CD14-positive monocyte (primary cell): ENCODE results near the gene ZC3HAV1L. TPM values are rescaled to one million over a fixed set of nuclear protein-coding genes. Genes with fewer than 3 reads are reported as not detected.

Source experiments
- DNase-seq, 3 donors: peaks; one replicate each; pipeline ENCODE4 v3.0.0-alpha.2; 2011 to 2022
- H2AFZ ChIP-seq: 2 replicates; pipeline ENCODE4 v1.6.0; 2012; ENCODE audit warnings: mild to moderate bottlenecking, low read depth, low read length, inconsistent platforms; ENCODE audit not compliant: insufficient read depth, poor library complexity, severe bottlenecking
- H3K27ac ChIP-seq, 2 donors: 1 replicate in 1 of 2; 2 replicates in 1 of 2; pipeline ENCODE4 v1.5.1; 2012 to 2013; ENCODE audit warnings: low read length in 2 of 2, control low read depth in 1 of 2, inconsistent platforms in 1 of 2, low read depth in 1 of 2, mild to moderate bottlenecking in 1 of 2
- H3K27me3 ChIP-seq, 2 donors: one replicate each; pipeline versions ENCODE4 v1.6.0 to v1.6.1; 2011 to 2013; ENCODE audit warnings: low read length in 2 of 2; ENCODE audit not compliant: control insufficient read depth in 2 of 2, insufficient read depth in 2 of 2
- H3K36me3 ChIP-seq, 2 donors: replicated peaks in 1 of 2; 1 replicate in 1 of 2; 2 replicates in 1 of 2; pipeline versions ENCODE4 v1.5.1 to v1.6.1; 2012 to 2013; ENCODE audit warnings: low read length in 2 of 2, control low read depth in 1 of 2, inconsistent platforms in 1 of 2, mild to moderate bottlenecking in 1 of 2; ENCODE audit not compliant: insufficient read depth in 2 of 2, control insufficient read depth in 1 of 2
- H3K4me1 ChIP-seq, 2 donors: 1 replicate in 1 of 2; 2 replicates in 1 of 2; pipeline versions ENCODE4 v1.5.1 to v1.6.1; 2012 to 2013; ENCODE audit warnings: low read length in 2 of 2, control low read depth in 1 of 2, inconsistent platforms in 1 of 2, mild to moderate bottlenecking in 1 of 2, moderate library complexity in 1 of 2; ENCODE audit not compliant: insufficient read depth in 2 of 2, control insufficient read depth in 1 of 2
- H3K4me2 ChIP-seq: replicated peaks from 2 replicates; pipeline ENCODE3; 2012; ENCODE audit warnings: low read length, moderate library complexity, mild to moderate bottlenecking; ENCODE audit not compliant: poor library complexity, severe bottlenecking; ENCODE audit errors: extremely low read depth
- H3K4me3 ChIP-seq, 3 experiments: fragments of 200-600 bp in 1 of 3; sonication (generic) in 1 of 3; replicated peaks in 1 of 3; 1 replicate in 2 of 3; 2 replicates in 1 of 3; pipeline ENCODE4 v1.5.1; 2011 to 2013; ENCODE audit warnings: low read length in 3 of 3, mild to moderate bottlenecking in 3 of 3, control low read depth in 2 of 3, low read depth in 2 of 3, inconsistent platforms in 1 of 3, moderate library complexity in 1 of 3
- H3K79me2 ChIP-seq: 2 replicates; pipeline ENCODE4 v1.6.0; 2012; ENCODE audit warnings: mild to moderate bottlenecking, control low read depth, inconsistent platforms, low read length, moderate library complexity; ENCODE audit not compliant: insufficient read depth
- H3K9ac ChIP-seq: 2 replicates; pipeline ENCODE4 v1.6.0; 2017; ENCODE audit warnings: low read length, mild to moderate bottlenecking; ENCODE audit not compliant: insufficient read depth, poor library complexity, severe bottlenecking
- H3K9me3 ChIP-seq, 2 donors: replicated peaks in 1 of 2; 1 replicate in 1 of 2; 2 replicates in 1 of 2; pipeline versions ENCODE4 v1.5.1 to v1.6.1; 2012 to 2013; ENCODE audit warnings: low read length in 2 of 2, control low read depth in 1 of 2; ENCODE audit not compliant: control insufficient read depth in 1 of 2, insufficient read depth in 1 of 2
- H4K20me1 ChIP-seq: 2 replicates; pipeline ENCODE4 v1.6.0; 2012; ENCODE audit warnings: mild to moderate bottlenecking, low read length, control low read depth, moderate library complexity; ENCODE audit not compliant: insufficient read depth
- H3K27ac Mint-ChIP-seq, 7 donors: one replicate each; pipeline ENCODE4 v1.8.0; 2020; ENCODE audit warnings: mild to moderate bottlenecking in 7 of 7, mixed read lengths in 7 of 7, moderate library complexity in 6 of 7, inconsistent platforms in 2 of 7
- H3K27me3 Mint-ChIP-seq, 3 donors: one replicate each; pipeline ENCODE4 v1.8.0; 2021 to 2022; ENCODE audit warnings: low read depth in 3 of 3, mild to moderate bottlenecking in 3 of 3, mixed read lengths in 3 of 3, moderate library complexity in 3 of 3, inconsistent platforms in 1 of 3
- H3K36me3 Mint-ChIP-seq, 2 donors: one replicate each; pipeline ENCODE4 v1.8.0; 2020; ENCODE audit warnings: mixed read lengths in 2 of 2, inconsistent platforms in 1 of 2, mild to moderate bottlenecking in 1 of 2
- H3K4me1 Mint-ChIP-seq: one replicate; pipeline ENCODE4 v1.8.0; 2020; ENCODE audit warnings: mild to moderate bottlenecking, mixed read lengths
- H3K4me3 Mint-ChIP-seq, 2 donors: one replicate each; pipeline ENCODE4 v1.8.0; 2020; ENCODE audit warnings: mild to moderate bottlenecking in 2 of 2, mixed read lengths in 2 of 2, moderate library complexity in 1 of 2
- H3K9me3 Mint-ChIP-seq, 7 donors: one replicate each; pipeline ENCODE4 v1.8.0; 2020 to 2022; ENCODE audit warnings: mixed read lengths in 7 of 7, mild to moderate bottlenecking in 6 of 7, moderate library complexity in 6 of 7, inconsistent platforms in 2 of 7
- CTCF ChIP-seq: fragments of 200-600 bp; IDR thresholded peaks from one replicate; pipeline ENCODE4 v1.8.0; 2022; ENCODE audit warnings: antibody characterized with exemption, mild to moderate bottlenecking
- WGBS: methylation state at CpG from one replicate; pipeline ENCODE4 v1.1.5; 2013; ENCODE audit warnings: missing lambda C conversion rate; ENCODE audit not compliant: insufficient coverage; 5-methylcytosine and 5-hydroxymethylcytosine counted together
- intact Hi-C, 2 donors: fragments of 100-400 bp; cut with micrococcal nuclease; formaldehyde crosslinking; loops; one replicate each; pipeline versions ENCODE4 v1.15.0 to v1.15.1; 2023
- polyA plus RNA-seq, 3 donors: library from polyadenylated mRNA; depleted of rRNA in 1 of 3; unstranded in 2 of 3; stranded (reverse) in 1 of 3; fragments of 300-500 nt in 2 of 3; fragments of >200 nt in 1 of 3; fragmentation: Illumina TruSeq in 2 of 3; gene quantifications; 1 replicate in 2 of 3; 2 replicates in 1 of 3; pipeline ENCODE4 v1.2.3, GENCODE V29; 2012 to 2021

The ZC3HAV1L gene
- polyA plus RNA-seq, 3 donors, result 0.10 TPM; not detected in 2

- Mint-ChIP-seq H3K9me3 (no peaks in the 10 kb centered on the region), H3K4me3 (peak overlapping the region in 1 of 2 donors; percentile 62), H3K4me1 (peaks cover 17% of the 10 kb centered on the region), H3K27ac (peak overlapping the region; percentile 70 to 88 (median 83)), H3K36me3 (peaks cover 71 to 81% of the 10 kb centered on the region in 2 donors), H3K27me3 (peaks cover 0 to 2% (median 0%) of the 10 kb centered on the region in 3 donors)
- Histone ChIP-seq H3K4me3 (no peak overlapping the region), H4K20me1 (peaks cover 90% of the 10 kb centered on the region), H3K4me2 (no peak overlapping the region), H3K27me3 (no peaks in the 10 kb centered on the region), H3K9me3 (no peaks in the 10 kb centered on the region), H3K27ac (peak overlapping the region in 1 of 2 donors; percentile 34), H3K9ac (no peak overlapping the region), H3K36me3 (peaks cover 64 to 89% of the 10 kb centered on the region in 2 donors), H2AFZ (no peak overlapping the region), H3K79me2 (peaks cover 51% of the 10 kb centered on the region), H3K4me1 (peaks cover 10 to 13% of the 10 kb centered on the region in 2 donors)
- no peak for TF ChIP-seq CTCF
- intact Hi-C loops, result loop anchor here in 1 of 2 donors (10.0 kb wide), 1 partner anchor 188 kb away; no protein-coding TSS in a partner anchor
- WGBS, result 10% methylated on average over 2 of the region's 8 CpGs
- peak; percentile 25 to 27 (median 25) for DNase-seq
These were observed 37.0 kb upstream of the ZC3HAV1L start for GRCh38 chr7:139072796-139073195.

GRCh38 chr7:139071680-139072079 is 35.8 kb upstream of the ZC3HAV1L start:
- DNase-seq, result no peak
- no peak overlapping the region for H3K9ac ChIP-seq
- Mint-ChIP-seq H3K9me3 (no peaks in the 10 kb centered on the region), H3K27me3 (peaks cover 0 to 2% (median 0%) of the 10 kb centered on the region in 3 donors), H3K27ac (peak overlapping the region in 2 of 7 donors; percentile 19 to 52), H3K36me3 (peaks cover 70 to 83% of the 10 kb centered on the region in 2 donors), H3K4me1 (peaks cover 17% of the 10 kb centered on the region), H3K4me3 (no peak overlapping the region)
- no peak overlapping the region for H2AFZ ChIP-seq
- peaks cover 90% of the 10 kb centered on the region for H4K20me1 ChIP-seq
- WGBS, result 100% methylated on average over 1 of the region's 3 CpGs
- no peak overlapping the region for H3K4me2 ChIP-seq
- peaks cover 65 to 89% of the 10 kb centered on the region in 2 donors for H3K36me3 ChIP-seq
- no peak overlapping the region for H3K4me3 ChIP-seq
- intact Hi-C loops, result loop anchor here in 1 of 2 donors (10.0 kb wide), 1 partner anchor 187 kb away; no protein-coding TSS in a partner anchor
- H3K27me3 ChIP-seq, result no peaks in the 10 kb centered on the region
- H3K4me1 ChIP-seq, result peaks cover 10 to 13% of the 10 kb centered on the region in 2 donors
- no peak for TF ChIP-seq CTCF
- H3K79me2 ChIP-seq, result peaks cover 51% of the 10 kb centered on the region
- H3K27ac ChIP-seq, result peak overlapping the region in 1 of 2 donors; percentile 17
- H3K9me3 ChIP-seq, result no peaks in the 10 kb centered on the region
